SK-N-SH treated with all-trans-retinoic acid at 6 μM for 48 hours (cell line): Measurements from ENCODE around the gene SPOCK1.

Experiments
- ATAC-seq: fragments of 200-7000 bp; cut with Tn5 transposase; 3 replicates; pipeline ENCODE4 v1.9.1; 2020; ENCODE audit warnings: mild to moderate bottlenecking, moderate library complexity
- ARNTL ChIP-seq: fragments of 450-650 bp; formaldehyde crosslinking; IDR thresholded peaks from 2 replicates; pipeline ENCODE4 v1.5.0; 2020; ENCODE audit warnings: low read depth, mild to moderate bottlenecking, moderate library complexity, borderline replicate concordance
- BACH2 ChIP-seq: fragments of 250-450 bp; sonication (Bioruptor Pico); IDR thresholded peaks from 2 replicates; pipeline ENCODE4 v1.9.0; 2021; ENCODE audit warnings: mild to moderate bottlenecking, borderline replicate concordance
- CSDC2 ChIP-seq: fragments of 250-450 bp; sonication (Bioruptor Pico); IDR thresholded peaks from 2 replicates; pipeline ENCODE4 v1.5.0; 2020; ENCODE audit warnings: mild to moderate bottlenecking, moderate library complexity
- GLIS3 ChIP-seq: fragments of 250-450 bp; sonication (Bioruptor Pico); IDR thresholded peaks from 2 replicates; pipeline ENCODE4 v1.5.0; 2020; ENCODE audit warnings: mild to moderate bottlenecking, moderate library complexity
- ISL1 ChIP-seq: fragments of 250-450 bp; sonication (Bioruptor Pico); IDR thresholded peaks from 2 replicates; pipeline ENCODE4 v2.1.2; 2022; ENCODE audit warnings: mild to moderate bottlenecking, moderate library complexity
- OSR1 ChIP-seq: fragments of 250-450 bp; sonication (Bioruptor Pico); IDR thresholded peaks from 2 replicates; pipeline ENCODE4 v1.8.0; 2022; ENCODE audit warnings: moderate library complexity, mild to moderate bottlenecking, inconsistent platforms
- PPARA ChIP-seq: fragments of 250-450 bp; sonication (Bioruptor Pico); IDR thresholded peaks from 2 replicates; pipeline ENCODE4 v1.5.0; 2020; ENCODE audit warnings: mild to moderate bottlenecking, borderline replicate concordance
- RARB ChIP-seq: fragments of 250-450 bp; sonication (Bioruptor Pico); IDR thresholded peaks from 2 replicates; pipeline ENCODE4 v1.8.0; 2021; ENCODE audit warnings: mild to moderate bottlenecking, moderate library complexity
- SNAI2 ChIP-seq: fragments of 250-450 bp; sonication (Bioruptor Pico); IDR thresholded peaks from 2 replicates; pipeline ENCODE4 v1.5.0; 2020; ENCODE audit warnings: mild to moderate bottlenecking, moderate library complexity
- TCF4 ChIP-seq: fragments of 250-450 bp; sonication (Bioruptor Pico); IDR thresholded peaks from 2 replicates; pipeline ENCODE4 v1.8.0; 2021; ENCODE audit warnings: mild to moderate bottlenecking, moderate library complexity, borderline replicate concordance
- ZC3H10 ChIP-seq: fragments of 250-450 bp; sonication (Bioruptor Pico); IDR thresholded peaks from 2 replicates; pipeline ENCODE4 v1.5.1; 2021; ENCODE audit warnings: mild to moderate bottlenecking, moderate library complexity
- ZFP3 ChIP-seq: fragments of 250-450 bp; sonication (Bioruptor Pico); IDR thresholded peaks from 2 replicates; pipeline ENCODE4 v1.5.0; 2020; ENCODE audit warnings: mild to moderate bottlenecking, moderate library complexity
- ZFP30 ChIP-seq: fragments of 450-650 bp; formaldehyde crosslinking; IDR thresholded peaks from 2 replicates; pipeline ENCODE4 v1.5.0; 2022; ENCODE audit warnings: mild to moderate bottlenecking, moderate library complexity
- ZNF565 ChIP-seq: fragments of 450-650 bp; formaldehyde crosslinking; conservative IDR thresholded peaks from 2 replicates; pipeline ENCODE4 v1.5.0; 2020; ENCODE audit warnings: low read depth, mild to moderate bottlenecking, moderate library complexity
- ZNF8 ChIP-seq: fragments of 450-650 bp; formaldehyde crosslinking; IDR thresholded peaks from 2 replicates; pipeline ENCODE4 v1.5.0; 2020; ENCODE audit warnings: mild to moderate bottlenecking, moderate library complexity
- TF ChIP-seq, protein P1 (sequence below): fragments of 250-450 bp; sonication (Bioruptor Pico); IDR thresholded peaks from 2 replicates; pipeline ENCODE4 v1.5.1; 2020; ENCODE audit warnings: low read depth, mild to moderate bottlenecking, moderate library complexity
- TF ChIP-seq, protein P2 (sequence below): fragments of 250-450 bp; sonication (Bioruptor Pico); IDR thresholded peaks from 2 replicates; pipeline ENCODE4 v1.5.1; 2021; ENCODE audit warnings: mild to moderate bottlenecking, moderate library complexity
- TF ChIP-seq, protein P3 (sequence below): fragments of 250-450 bp; sonication (Bioruptor Pico); IDR thresholded peaks from 2 replicates; pipeline ENCODE4 v1.8.0; 2021; ENCODE audit warnings: low read depth, mild to moderate bottlenecking, moderate library complexity, borderline replicate concordance
- TF ChIP-seq, protein P4 (sequence below): fragments of 250-450 bp; sonication (Bioruptor Pico); IDR thresholded peaks from 2 replicates; pipeline ENCODE4 v1.8.0; 2020; ENCODE audit warnings: mild to moderate bottlenecking, moderate library complexity, borderline replicate concordance
- TF ChIP-seq, protein P5 (sequence below): fragments of 250-450 bp; sonication (Bioruptor Pico); IDR thresholded peaks from 2 replicates; pipeline ENCODE4 v1.5.0; 2020; ENCODE audit warnings: mild to moderate bottlenecking, moderate library complexity

SPOCK1 gene

DNA sequence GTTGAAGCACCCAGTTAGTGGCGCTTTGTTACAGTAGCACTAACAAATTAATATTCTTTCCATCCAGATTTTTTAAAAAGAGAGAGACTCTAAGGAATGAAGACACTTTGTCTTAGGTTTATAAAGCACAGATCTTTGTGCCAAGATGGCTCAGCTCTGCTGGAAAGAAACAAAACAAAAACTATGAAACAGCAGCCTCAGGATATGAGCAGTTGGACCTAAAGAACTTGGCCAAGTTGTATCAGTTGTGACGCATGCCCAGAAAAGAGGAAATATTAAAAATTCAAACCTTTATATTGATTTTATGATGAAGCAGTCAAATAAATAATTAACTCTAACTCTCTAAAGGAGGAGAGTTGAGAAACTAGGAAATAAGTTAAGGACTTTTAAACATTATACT, 427.2 kb downstream of the SPOCK1 start (continued):
- TF ChIP-seq, protein P1, sequence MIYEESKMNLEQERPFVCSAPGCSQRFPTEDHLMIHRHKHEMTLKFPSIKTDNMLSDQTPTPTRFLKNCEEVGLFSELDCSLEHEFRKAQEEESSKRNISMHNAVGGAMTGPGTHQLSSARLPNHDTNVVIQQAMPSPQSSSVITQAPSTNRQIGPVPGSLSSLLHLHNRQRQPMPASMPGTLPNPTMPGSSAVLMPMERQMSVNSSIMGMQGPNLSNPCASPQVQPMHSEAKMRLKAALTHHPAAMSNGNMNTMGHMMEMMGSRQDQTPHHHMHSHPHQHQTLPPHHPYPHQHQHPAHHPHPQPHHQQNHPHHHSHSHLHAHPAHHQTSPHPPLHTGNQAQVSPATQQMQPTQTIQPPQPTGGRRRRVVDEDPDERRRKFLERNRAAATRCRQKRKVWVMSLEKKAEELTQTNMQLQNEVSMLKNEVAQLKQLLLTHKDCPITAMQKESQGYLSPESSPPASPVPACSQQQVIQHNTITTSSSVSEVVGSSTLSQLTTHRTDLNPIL: no peak

DNA sequence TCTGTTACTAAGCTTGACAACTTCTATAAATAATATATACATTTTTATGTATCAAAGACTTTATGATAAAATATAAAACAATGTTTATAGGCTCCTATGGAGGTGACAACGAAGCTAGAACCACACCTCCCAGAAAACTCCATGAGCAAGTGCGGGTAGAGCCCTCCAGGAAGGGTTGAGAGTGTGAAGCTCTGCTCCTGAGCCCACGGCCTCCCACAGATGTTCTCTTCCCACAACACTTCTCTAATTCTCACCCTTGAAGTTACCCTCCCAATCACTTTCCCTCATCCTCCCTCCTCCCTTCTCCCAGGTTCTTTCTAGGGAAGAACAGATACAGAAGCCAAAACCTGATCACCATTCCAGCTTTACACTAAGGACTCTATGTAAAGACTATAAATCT, 427.6 kb downstream of the SPOCK1 start:
- TF ChIP-seq, protein P2, sequence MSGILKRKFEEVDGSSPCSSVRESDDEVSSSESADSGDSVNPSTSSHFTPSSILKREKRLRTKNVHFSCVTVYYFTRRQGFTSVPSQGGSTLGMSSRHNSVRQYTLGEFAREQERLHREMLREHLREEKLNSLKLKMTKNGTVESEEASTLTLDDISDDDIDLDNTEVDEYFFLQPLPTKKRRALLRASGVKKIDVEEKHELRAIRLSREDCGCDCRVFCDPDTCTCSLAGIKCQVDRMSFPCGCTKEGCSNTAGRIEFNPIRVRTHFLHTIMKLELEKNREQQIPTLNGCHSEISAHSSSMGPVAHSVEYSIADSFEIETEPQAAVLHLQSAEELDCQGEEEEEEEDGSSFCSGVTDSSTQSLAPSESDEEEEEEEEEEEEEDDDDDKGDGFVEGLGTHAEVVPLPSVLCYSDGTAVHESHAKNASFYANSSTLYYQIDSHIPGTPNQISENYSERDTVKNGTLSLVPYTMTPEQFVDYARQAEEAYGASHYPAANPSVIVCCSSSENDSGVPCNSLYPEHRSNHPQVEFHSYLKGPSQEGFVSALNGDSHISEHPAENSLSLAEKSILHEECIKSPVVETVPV (CRISPR knock-in tag): no peak
- TF ChIP-seq PPARA (CRISPR knock-in tag) (no peak), ARNTL (CRISPR knock-in tag) (no peak), ZFP30 (CRISPR knock-in tag) (no peak), RARB (no peak), ISL1 (CRISPR knock-in tag) (no peak), ZFP3 (CRISPR knock-in tag) (no peak), OSR1 (no peak), CSDC2 (CRISPR knock-in tag) (no peak), ZNF565 (CRISPR knock-in tag) (no peak), BACH2 (CRISPR knock-in tag) (no peak)
- TF ChIP-seq, protein P1: no peak
- TF ChIP-seq, protein P3, sequence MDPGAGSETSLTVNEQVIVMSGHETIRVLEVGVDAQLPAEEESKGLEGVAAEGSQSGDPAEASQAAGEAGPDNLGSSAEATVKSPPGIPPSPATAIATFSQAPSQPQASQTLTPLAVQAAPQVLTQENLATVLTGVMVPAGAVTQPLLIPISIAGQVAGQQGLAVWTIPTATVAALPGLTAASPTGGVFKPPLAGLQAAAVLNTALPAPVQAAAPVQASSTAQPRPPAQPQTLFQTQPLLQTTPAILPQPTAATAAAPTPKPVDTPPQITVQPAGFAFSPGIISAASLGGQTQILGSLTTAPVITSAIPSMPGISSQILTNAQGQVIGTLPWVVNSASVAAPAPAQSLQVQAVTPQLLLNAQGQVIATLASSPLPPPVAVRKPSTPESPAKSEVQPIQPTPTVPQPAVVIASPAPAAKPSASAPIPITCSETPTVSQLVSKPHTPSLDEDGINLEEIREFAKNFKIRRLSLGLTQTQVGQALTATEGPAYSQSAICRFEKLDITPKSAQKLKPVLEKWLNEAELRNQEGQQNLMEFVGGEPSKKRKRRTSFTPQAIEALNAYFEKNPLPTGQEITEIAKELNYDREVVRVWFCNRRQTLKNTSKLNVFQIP (CRISPR knock-in tag): no peak
- TF ChIP-seq, protein P4, sequence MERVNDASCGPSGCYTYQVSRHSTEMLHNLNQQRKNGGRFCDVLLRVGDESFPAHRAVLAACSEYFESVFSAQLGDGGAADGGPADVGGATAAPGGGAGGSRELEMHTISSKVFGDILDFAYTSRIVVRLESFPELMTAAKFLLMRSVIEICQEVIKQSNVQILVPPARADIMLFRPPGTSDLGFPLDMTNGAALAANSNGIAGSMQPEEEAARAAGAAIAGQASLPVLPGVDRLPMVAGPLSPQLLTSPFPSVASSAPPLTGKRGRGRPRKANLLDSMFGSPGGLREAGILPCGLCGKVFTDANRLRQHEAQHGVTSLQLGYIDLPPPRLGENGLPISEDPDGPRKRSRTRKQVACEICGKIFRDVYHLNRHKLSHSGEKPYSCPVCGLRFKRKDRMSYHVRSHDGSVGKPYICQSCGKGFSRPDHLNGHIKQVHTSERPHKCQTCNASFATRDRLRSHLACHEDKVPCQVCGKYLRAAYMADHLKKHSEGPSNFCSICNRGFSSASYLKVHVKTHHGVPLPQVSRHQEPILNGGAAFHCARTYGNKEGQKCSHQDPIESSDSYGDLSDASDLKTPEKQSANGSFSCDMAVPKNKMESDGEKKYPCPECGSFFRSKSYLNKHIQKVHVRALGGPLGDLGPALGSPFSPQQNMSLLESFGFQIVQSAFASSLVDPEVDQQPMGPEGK: no peak
- TF ChIP-seq, protein P5, sequence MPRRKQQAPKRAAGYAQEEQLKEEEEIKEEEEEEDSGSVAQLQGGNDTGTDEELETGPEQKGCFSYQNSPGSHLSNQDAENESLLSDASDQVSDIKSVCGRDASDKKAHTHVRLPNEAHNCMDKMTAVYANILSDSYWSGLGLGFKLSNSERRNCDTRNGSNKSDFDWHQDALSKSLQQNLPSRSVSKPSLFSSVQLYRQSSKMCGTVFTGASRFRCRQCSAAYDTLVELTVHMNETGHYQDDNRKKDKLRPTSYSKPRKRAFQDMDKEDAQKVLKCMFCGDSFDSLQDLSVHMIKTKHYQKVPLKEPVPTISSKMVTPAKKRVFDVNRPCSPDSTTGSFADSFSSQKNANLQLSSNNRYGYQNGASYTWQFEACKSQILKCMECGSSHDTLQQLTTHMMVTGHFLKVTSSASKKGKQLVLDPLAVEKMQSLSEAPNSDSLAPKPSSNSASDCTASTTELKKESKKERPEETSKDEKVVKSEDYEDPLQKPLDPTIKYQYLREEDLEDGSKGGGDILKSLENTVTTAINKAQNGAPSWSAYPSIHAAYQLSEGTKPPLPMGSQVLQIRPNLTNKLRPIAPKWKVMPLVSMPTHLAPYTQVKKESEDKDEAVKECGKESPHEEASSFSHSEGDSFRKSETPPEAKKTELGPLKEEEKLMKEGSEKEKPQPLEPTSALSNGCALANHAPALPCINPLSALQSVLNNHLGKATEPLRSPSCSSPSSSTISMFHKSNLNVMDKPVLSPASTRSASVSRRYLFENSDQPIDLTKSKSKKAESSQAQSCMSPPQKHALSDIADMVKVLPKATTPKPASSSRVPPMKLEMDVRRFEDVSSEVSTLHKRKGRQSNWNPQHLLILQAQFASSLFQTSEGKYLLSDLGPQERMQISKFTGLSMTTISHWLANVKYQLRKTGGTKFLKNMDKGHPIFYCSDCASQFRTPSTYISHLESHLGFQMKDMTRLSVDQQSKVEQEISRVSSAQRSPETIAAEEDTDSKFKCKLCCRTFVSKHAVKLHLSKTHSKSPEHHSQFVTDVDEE (CRISPR knock-in tag): no peak
- TF ChIP-seq, all 23 proteins: peak for 0

DNA sequence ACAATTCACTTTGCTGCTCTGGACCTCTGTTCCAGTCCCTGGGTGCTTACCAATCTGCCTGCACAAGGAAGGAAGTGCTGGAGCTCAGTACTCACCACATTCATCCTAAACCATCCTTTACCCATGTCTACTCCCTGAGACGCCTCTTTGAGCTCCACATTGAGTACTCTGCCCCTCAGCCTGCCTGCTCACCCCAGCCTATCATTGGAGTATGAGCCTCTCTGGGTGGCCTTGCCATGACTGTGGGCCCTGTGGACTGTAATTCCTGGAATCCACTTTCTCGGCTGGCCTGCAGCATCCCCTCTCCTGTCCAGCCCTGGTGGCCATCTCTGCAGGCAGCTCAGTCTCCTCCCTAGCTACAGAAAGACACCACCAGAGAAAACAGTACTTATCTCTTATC, 428.6 kb downstream of the SPOCK1 start:
- ATAC-seq: no peak
- TF ChIP-seq, protein P1: no peak
- no peak for TF ChIP-seq PPARA (CRISPR knock-in tag)
- TF ChIP-seq ZC3H10 (CRISPR knock-in tag): no peak
- TF ChIP-seq ZNF8 (CRISPR knock-in tag): no peak
- no peak for TF ChIP-seq ISL1 (CRISPR knock-in tag)
- TF ChIP-seq, protein P4: no peak
- TF ChIP-seq, protein P2 (CRISPR knock-in tag): no peak
- no peak for TF ChIP-seq TCF4 (CRISPR knock-in tag)
- TF ChIP-seq BACH2 (CRISPR knock-in tag): no peak
- TF ChIP-seq GLIS3: no peak
- TF ChIP-seq SNAI2 (CRISPR knock-in tag): no peak
- TF ChIP-seq, protein P3 (CRISPR knock-in tag): no peak

More for the DNA sequence above, 427.6 kb downstream of the SPOCK1 start:
- ATAC-seq: no peak
